GM12864 (cell line): ENCODE results near the gene SIPA1.

Source experiments
- DNase-seq: peaks from one replicate; pipeline ENCODE4 v3.0.0-alpha.2; 2011; ENCODE audit warnings: low read depth
- H3K4me3 ChIP-seq: 2 replicates; pipeline ENCODE4 v1.5.1; 2011; ENCODE audit warnings: mild to moderate bottlenecking, low read depth, low read length, control low read depth
- CTCF ChIP-seq: IDR thresholded peaks from 2 replicates; pipeline ENCODE4 v1.5.1; 2011; ENCODE audit warnings: low read depth, mild to moderate bottlenecking, moderate library complexity, low read length, control low read depth, inconsistent platforms; ENCODE audit errors: missing control alignments

SIPA1 gene

GRCh38 chr11:65592858-65593517 is 44.9 kb upstream of the SIPA1 start:
- TF ChIP-seq CTCF, result no peak
- no peak overlapping the region for H3K4me3 ChIP-seq
- DNase-seq, result no peak

- H3K4me3 ChIP-seq, result no peak overlapping the region
- peak; percentile 75 for TF ChIP-seq CTCF
- no peak for DNase-seq
Measured at GRCh38 chr11:65593518-65594414, 44.1 kb upstream of the SIPA1 start.

- DNase-seq, result no peak
- no peak for TF ChIP-seq CTCF
- H3K4me3 ChIP-seq, result no peak overlapping the region
Measured at GRCh38 chr11:65595131-65595530, 42.8 kb upstream of the SIPA1 start.

- no peak for TF ChIP-seq CTCF
- no peak for DNase-seq
- H3K4me3 ChIP-seq, result no peak within 1 kb of the TSS
Measured at GRCh38 chr11:65595543-65596281, 42.2 kb upstream of the SIPA1 start, which contains the start of gene KCNK7. KCNK7 (minus strand) TSS chr11:65595800; CDS start chr11:65595772, 28 bp downstream.

- no peak for TF ChIP-seq CTCF
- DNase-seq, result no peak
Measured at GRCh38 chr11:65596520-65596919, 41.4 kb upstream of the SIPA1 start.

GRCh38 chr11:65598258-65598699 is 39.6 kb upstream of the SIPA1 start:
- no peak for DNase-seq
- no peak overlapping the region for H3K4me3 ChIP-seq
- TF ChIP-seq CTCF, result no peak

More at GRCh38 chr11:65596520-65596919, 41.4 kb upstream of the SIPA1 start:
- H3K4me3 ChIP-seq, result no peak overlapping the region
